Measurements from ENCODE around the gene VAV2.

The VAV2 gene

DNA sequence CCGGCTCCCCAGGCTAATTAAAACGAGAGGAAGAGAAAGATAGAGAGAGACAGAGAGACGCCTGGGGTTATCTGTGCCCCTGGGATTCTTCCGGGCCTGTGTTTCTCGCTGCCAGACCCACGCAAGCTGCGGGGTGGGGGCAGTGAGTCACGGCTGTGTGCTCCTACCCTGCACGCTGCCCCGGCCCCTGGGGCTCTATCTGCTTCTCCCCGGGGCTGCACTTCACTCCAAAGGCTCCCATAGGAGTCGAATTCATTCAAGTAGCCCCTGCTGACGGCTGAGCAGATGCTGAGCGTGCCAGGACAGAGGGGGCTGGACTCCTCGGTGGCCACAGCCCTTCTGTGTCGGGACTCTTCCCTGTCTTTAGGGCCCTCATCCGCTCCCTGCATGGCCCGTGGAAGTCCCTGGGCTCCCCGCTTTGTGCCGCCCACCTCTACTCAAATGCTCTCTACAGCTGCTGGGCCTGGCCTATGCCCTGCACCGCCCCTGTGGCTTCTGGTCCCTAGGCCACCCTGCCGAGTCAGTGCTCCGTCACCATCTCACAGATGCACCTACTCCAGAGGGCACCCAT lies 276.7 kb downstream of the VAV2 start:
- no peak for DNase-seq

DNA sequence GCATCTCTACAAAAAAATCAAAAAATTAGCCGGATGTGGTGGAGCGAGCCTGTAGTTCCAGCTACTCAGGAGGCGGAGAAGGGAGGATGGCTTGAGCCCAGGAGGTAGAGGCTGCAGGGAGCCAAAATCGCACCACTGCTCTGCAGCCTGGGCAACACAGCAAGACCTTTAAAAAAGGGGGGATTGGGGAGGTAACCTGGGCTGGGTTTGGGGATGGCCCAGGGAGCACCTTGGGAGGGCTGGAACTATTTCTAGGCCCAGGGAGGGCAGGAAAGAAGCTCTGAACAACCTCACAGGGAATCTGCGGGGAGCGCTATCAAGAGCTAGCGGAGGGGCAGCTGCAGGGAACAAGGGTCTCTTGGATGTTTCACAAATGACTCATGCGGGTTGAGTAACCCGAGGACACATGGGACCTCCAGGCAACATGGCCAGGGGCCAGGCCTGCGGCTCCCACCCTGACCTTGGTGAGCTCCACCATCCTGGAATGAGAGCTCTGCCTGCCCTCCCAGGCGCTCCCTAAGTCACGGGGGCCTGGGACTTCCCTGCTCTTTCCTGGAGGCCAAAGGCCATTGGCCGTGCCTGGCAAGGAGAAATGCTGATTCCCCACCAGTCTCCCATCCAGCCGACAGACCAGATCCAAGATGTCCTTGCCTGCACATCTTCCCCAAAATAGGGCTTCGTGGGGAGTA lies 277.4 kb downstream of the VAV2 start:
- no peak for DNase-seq

DNA sequence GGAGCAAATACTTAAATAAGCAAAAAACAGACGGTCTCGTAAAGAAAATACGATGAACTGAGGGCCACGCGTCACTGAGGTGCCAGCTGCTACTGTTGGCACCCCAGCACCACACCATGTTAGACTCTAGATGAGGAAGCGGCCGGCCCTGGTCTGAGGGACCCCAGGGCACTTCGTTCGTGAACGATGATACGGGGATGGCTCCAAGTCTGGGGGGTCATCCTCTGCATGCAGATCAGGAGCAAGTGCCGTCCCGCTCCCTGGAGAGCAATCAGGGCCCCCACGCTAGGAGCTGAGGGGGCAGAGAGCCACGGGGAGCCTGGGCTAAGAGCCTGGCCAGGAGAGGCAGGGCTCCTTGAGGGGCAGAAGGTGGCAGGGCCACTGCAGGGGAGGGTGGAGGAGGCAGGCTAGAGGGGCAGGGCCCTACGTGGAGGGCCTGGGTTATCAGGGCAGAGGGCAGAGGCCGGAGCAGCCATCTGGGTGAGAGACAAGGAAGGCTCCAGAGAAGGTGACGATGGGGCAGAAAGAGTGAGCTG lies 278.1 kb downstream of the VAV2 start:
- no peak for DNase-seq

GRCh38 chr9:133713150-133713959 lies 278.8 kb downstream of the VAV2 start:
- no peak for DNase-seq

- no peak for DNase-seq
Measured at GRCh38 chr9:133712221-133713100, 279.7 kb downstream of the VAV2 start.

Measured in activated CD4-positive, alpha-beta T cell treated with anti-CD3 and anti-CD28 coated beads, Interleukin-2, amount 50 U/mL, for 48 hours (primary cell).